Stimulated activated CD8-positive, alpha-beta memory T cell treated with anti-CD3 and anti-CD28 coated beads, Interleukin-7, amount 100 ng/mL, for 1 hour (primary cell): ENCODE measurements around the gene ITGA8.

Source experiments
- DNase-seq, 2 donors: peaks; one replicate each; pipeline ENCODE4 v3.0.0-alpha.2; 2020; ENCODE audit warnings: low read depth in 2 of 2

ITGA8 gene

DNA sequence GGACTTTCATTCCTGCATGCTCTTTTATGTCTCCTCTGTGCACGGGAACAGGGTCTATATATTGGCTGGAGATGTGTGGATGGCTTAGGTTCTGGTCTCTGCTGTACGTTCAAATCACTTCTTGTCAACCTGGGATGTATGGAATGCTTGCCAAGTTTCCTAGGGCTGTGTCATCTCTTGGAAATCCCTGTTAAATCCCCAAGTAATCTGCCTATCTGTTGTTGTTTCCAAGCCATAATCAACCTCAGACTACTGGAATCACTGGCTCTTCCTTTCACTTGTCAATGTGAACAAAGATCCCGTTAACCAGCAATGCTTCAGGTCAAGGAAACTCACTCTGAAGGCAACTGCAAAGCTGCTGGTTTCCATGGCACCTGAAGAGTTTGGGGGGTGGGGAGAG is 255.3 kb downstream of the ITGA8 start:
- no peak for DNase-seq
